Naive thymus-derived CD4-positive, alpha-beta T cell (primary cell): Measurements from ENCODE around the gene EPN3. TPM values are rescaled to one million over a fixed set of nuclear protein-coding genes. Genes with fewer than 3 reads are reported as not detected.

Experiments
- ATAC-seq: fragments of 150-1000 bp; cut with Tn5 transposase; 2 replicates; pipeline ENCODE4 v1.10.0; 2021; ENCODE audit warnings: mild to moderate bottlenecking, moderate library complexity
- CTCF ChIA-PET: fragments of 350-600 bp; sonication (Branson Sonifier 250); formaldehyde crosslinking; loops from one replicate; lab custom pipeline; 2021; ENCODE audit warnings: antibody characterized with exemption; lab: Charles Lee
- POLR2A ChIA-PET: fragments of 350-600 bp; sonication (Branson Sonifier 250); formaldehyde crosslinking; loops from one replicate; lab custom pipeline; 2021; ENCODE audit warnings: antibody characterized with exemption, inconsistent platforms; lab: Charles Lee
- DNase-seq, 9 donors: peaks; one replicate each; pipeline versions ENCODE4 v3.0.0 to v3.0.0-alpha.2; 2020 to 2022; ENCODE audit warnings: mixed read lengths in 1 of 9
- H3K27ac ChIP-seq: one replicate; pipeline ENCODE4 v1.7.0; 2013; ENCODE audit warnings: mild to moderate bottlenecking, low read depth, low read length, moderate library complexity
- H3K27me3 ChIP-seq, 2 donors: one replicate each; pipeline ENCODE4 v1.7.0; 2013; ENCODE audit warnings: low read length in 2 of 2, mild to moderate bottlenecking in 2 of 2, moderate library complexity in 2 of 2; ENCODE audit not compliant: control insufficient read depth in 2 of 2, insufficient read depth in 2 of 2
- H3K36me3 ChIP-seq, 3 experiments: 1 replicate in 2 of 3; 2 replicates in 1 of 3; pipeline ENCODE4 v1.7.0; 2013; ENCODE audit warnings: low read length in 3 of 3, mild to moderate bottlenecking in 3 of 3, moderate library complexity in 1 of 3; ENCODE audit not compliant: insufficient read depth in 3 of 3, control insufficient read depth in 2 of 3
- H3K4me1 ChIP-seq, 2 donors: one replicate each; pipeline ENCODE4 v1.7.0; 2013; ENCODE audit warnings: low read length in 2 of 2, mild to moderate bottlenecking in 2 of 2, moderate library complexity in 1 of 2; ENCODE audit not compliant: control insufficient read depth in 2 of 2, insufficient read depth in 2 of 2
- H3K4me3 ChIP-seq: 2 replicates; pipeline ENCODE4 v1.7.0; 2013; ENCODE audit warnings: mild to moderate bottlenecking, low read length
- H3K9me3 ChIP-seq, 3 experiments: 1 replicate in 2 of 3; 2 replicates in 1 of 3; pipeline ENCODE4 v1.7.0; 2013; ENCODE audit warnings: low read length in 3 of 3; ENCODE audit not compliant: control insufficient read depth in 2 of 3
- H3K27ac Mint-ChIP-seq, 9 donors: one replicate each; pipeline ENCODE4 v1.8.0; 2020 to 2022; ENCODE audit warnings: mixed read lengths in 9 of 9, mild to moderate bottlenecking in 8 of 9, moderate library complexity in 5 of 9, inconsistent platforms in 2 of 9
- H3K27me3 Mint-ChIP-seq, 5 donors: one replicate each; pipeline ENCODE4 v1.8.0; 2021 to 2022; ENCODE audit warnings: mixed read lengths in 5 of 5, mild to moderate bottlenecking in 1 of 5
- H3K36me3 Mint-ChIP-seq, 5 donors: one replicate each; pipeline ENCODE4 v1.8.0; 2020 to 2022; ENCODE audit warnings: mixed read lengths in 5 of 5, mild to moderate bottlenecking in 3 of 5, inconsistent platforms in 1 of 5
- H3K4me1 Mint-ChIP-seq, 7 donors: one replicate each; pipeline ENCODE4 v1.8.0; 2020 to 2022; ENCODE audit warnings: mixed read lengths in 7 of 7, mild to moderate bottlenecking in 3 of 7, inconsistent platforms in 1 of 7
- H3K4me3 Mint-ChIP-seq, 10 donors: one replicate each; pipeline ENCODE4 v1.8.0; 2020 to 2022; ENCODE audit warnings: mild to moderate bottlenecking in 10 of 10, mixed read lengths in 10 of 10, moderate library complexity in 6 of 10, inconsistent platforms in 2 of 10
- H3K9me3 Mint-ChIP-seq, 11 donors: one replicate each; pipeline ENCODE4 v1.8.0; 2020 to 2022; ENCODE audit warnings: mixed read lengths in 11 of 11, mild to moderate bottlenecking in 4 of 11, inconsistent platforms in 1 of 11, moderate library complexity in 1 of 11
- intact Hi-C, 2 donors: fragments of 100-400 bp; cut with micrococcal nuclease; formaldehyde crosslinking; loops; one replicate each; pipeline ENCODE4 v1.15.1; 2023
- polyA plus RNA-seq, 2 donors: library from polyadenylated mRNA; unstranded; fragments of 300-500 nt; fragmentation: Illumina TruSeq; gene quantifications; one replicate each; pipeline ENCODE4 v1.2.3, GENCODE V29; 2021
- total RNA-seq, 6 experiments: library from RNA in 5 of 6; stranded (reverse) in 5 of 6; gene quantifications; 1 replicate in 5 of 6; 2 replicates in 1 of 6; pipeline ENCODE4 v1.2.3 and lab custom pipeline; 2021 to 2026

EPN3 gene
- total and polyA plus RNA-seq, 7 experiments from 2014 or later: not detected

GRCh38 chr17:50520483-50520882 is 12.1 kb upstream of the EPN3 start:
- Histone ChIP-seq H3K27me3 (no peaks in the 10 kb centered on the region), H3K36me3 (no peaks in the 10 kb centered on the region), H3K4me3 (no peak overlapping the region), H3K9me3 (no peaks in the 10 kb centered on the region), H3K27ac (no peak overlapping the region), H3K4me1 (peaks cover 0 to 8% of the 10 kb centered on the region in 2 donors)
- POLR2A ChIA-PET: interaction anchor here (0.6 kb wide), 1 partner anchor 453 kb away, joined by 3 read pairs; no protein-coding TSS in a partner anchor
- intact Hi-C loops: no loop called here
- Mint-ChIP-seq H3K27me3 (no peaks in the 10 kb centered on the region), H3K4me3 (no peak overlapping the region), H3K4me1 (peaks cover 0 to 21% (median 12%) of the 10 kb centered on the region in 7 donors), H3K36me3 (no peaks in the 10 kb centered on the region), H3K9me3 (no peaks in the 10 kb centered on the region), H3K27ac (no peak overlapping the region)
- DNase-seq (no peak), ATAC-seq (no peak)
- CTCF ChIA-PET: no interaction called here

DNA sequence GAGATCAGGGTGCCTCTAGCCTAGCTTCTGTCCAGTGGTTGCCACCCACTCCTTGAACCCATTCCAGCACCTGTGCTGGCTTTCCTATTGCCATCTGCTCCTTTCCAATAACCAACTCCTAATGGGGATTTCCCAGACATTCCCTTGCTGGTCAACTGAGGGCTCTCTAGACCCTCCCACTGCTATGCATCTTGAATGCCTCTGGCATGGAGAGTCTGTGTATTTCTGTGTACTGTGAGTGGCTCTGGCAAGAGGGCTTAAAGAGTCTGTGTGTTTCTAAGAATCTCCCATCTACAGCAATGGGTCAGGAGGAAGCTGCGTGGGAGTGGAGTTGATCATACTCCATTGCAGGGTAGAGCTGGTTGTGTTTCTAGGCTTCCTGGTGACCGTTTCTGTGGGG is 11.0 kb upstream of the EPN3 start:
- Mint-ChIP-seq H3K27ac (no peak overlapping the region), H3K27me3 (no peaks in the 10 kb centered on the region), H3K4me3 (no peak overlapping the region), H3K9me3 (no peaks in the 10 kb centered on the region), H3K4me1 (peaks cover 0 to 20% (median 11%) of the 10 kb centered on the region in 7 donors), H3K36me3 (no peaks in the 10 kb centered on the region)
- H3K36me3 ChIP-seq: no peaks in the 10 kb centered on the region
- intact Hi-C loops: no loop called here
- no peak overlapping the region for H3K4me3 ChIP-seq
- no peak overlapping the region for H3K27ac ChIP-seq
- no peaks in the 10 kb centered on the region for H3K27me3 ChIP-seq
- ChIA-PET POLR2A (no interaction called here), CTCF (no interaction called here)
- DNase-seq (no peak), ATAC-seq (no peak)
- peaks cover 0 to 7% of the 10 kb centered on the region in 2 donors for H3K4me1 ChIP-seq
- H3K9me3 ChIP-seq: no peaks in the 10 kb centered on the region

DNA sequence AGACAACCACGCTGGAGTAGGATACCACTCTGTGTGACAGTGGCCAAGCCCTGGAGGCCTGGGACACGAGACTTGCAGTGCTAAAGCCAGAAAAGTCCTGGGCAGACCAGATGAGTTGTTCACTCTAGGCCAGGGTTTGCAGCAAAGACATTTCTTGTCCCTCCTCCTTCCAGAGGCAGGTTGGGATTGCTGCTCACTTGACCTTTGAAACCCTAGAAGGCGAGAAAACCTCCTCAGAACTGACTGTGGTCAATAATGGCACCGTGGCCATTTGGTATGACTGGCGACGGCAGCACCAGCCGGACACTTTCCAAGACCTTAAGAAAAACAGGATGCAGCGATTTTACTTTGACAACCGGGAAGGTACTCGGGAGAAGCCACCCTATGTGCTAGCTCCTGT is 9.8 kb upstream of the EPN3 start:
- ChIA-PET CTCF (no interaction called here), POLR2A (no interaction called here)
- Histone ChIP-seq H3K27ac (no peak overlapping the region), H3K4me1 (no peaks in the 10 kb centered on the region), H3K36me3 (no peaks in the 10 kb centered on the region), H3K27me3 (no peaks in the 10 kb centered on the region), H3K4me3 (no peak overlapping the region), H3K9me3 (no peaks in the 10 kb centered on the region)
- H3K27me3 Mint-ChIP-seq: no peaks in the 10 kb centered on the region
- intact Hi-C loops: no loop called here
- no peak overlapping the region for H3K4me3 Mint-ChIP-seq
- no peak overlapping the region for H3K27ac Mint-ChIP-seq
- H3K4me1 Mint-ChIP-seq: peaks cover 0 to 7% (median 0%) of the 10 kb centered on the region in 7 donors
- H3K9me3 Mint-ChIP-seq: no peaks in the 10 kb centered on the region
- DNase-seq: no peak
- H3K36me3 Mint-ChIP-seq: no peaks in the 10 kb centered on the region
- no peak for ATAC-seq

GRCh38 chr17:50523208-50523607 is 9.3 kb upstream of the EPN3 start:
- DNase-seq: no peak
- peaks cover 0 to under 1% (median 0%) of the 10 kb centered on the region in 5 donors for H3K27me3 Mint-ChIP-seq
- ChIA-PET POLR2A (no interaction called here), CTCF (no interaction called here)
- H3K9me3 Mint-ChIP-seq: no peaks in the 10 kb centered on the region
- no peak overlapping the region for H3K4me3 ChIP-seq
- H3K36me3 Mint-ChIP-seq: no peaks in the 10 kb centered on the region
- peaks cover 0 to 4% (median 0%) of the 10 kb centered on the region in 7 donors for H3K4me1 Mint-ChIP-seq
- no peak overlapping the region for H3K27ac Mint-ChIP-seq
- intact Hi-C loops: no loop called here
- no peaks in the 10 kb centered on the region for H3K9me3 ChIP-seq
- no peak for ATAC-seq
- no peak overlapping the region for H3K27ac ChIP-seq
- H3K4me1 ChIP-seq: no peaks in the 10 kb centered on the region
- no peak overlapping the region for H3K4me3 Mint-ChIP-seq
- H3K36me3 ChIP-seq: no peaks in the 10 kb centered on the region
- no peaks in the 10 kb centered on the region for H3K27me3 ChIP-seq

DNA sequence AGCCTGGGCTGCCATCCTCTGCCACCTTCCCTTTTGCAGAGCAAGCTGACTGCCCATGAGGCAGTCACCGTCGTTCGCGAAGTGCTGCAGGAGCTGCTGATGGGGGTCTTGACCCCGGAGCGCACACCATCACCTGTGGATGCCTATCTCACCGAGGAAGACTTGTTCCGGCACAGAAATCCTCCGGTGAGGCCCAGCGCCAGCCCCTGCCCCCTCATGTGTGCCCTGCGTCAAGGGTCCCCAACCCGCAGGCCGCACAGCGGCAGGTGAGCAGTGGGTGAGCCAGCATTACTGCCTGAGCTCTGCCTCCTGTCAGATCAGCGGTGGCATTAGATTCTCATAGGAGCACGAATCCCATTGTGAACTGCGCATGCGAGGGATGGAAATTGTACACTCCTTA is 7.7 kb upstream of the EPN3 start:
- Histone ChIP-seq H3K27me3 (peaks cover 0 to 6% of the 10 kb centered on the region in 2 donors), H3K9me3 (no peaks in the 10 kb centered on the region), H3K27ac (no peak overlapping the region), H3K4me3 (no peak overlapping the region), H3K36me3 (no peaks in the 10 kb centered on the region), H3K4me1 (no peaks in the 10 kb centered on the region)
- H3K27ac Mint-ChIP-seq: no peak overlapping the region
- no peaks in the 10 kb centered on the region for H3K36me3 Mint-ChIP-seq
- no peak for ATAC-seq
- H3K27me3 Mint-ChIP-seq: peaks cover 8 to 16% (median 15%) of the 10 kb centered on the region in 5 donors
- no peak overlapping the region for H3K4me3 Mint-ChIP-seq
- POLR2A ChIA-PET: interaction anchor here (0.6 kb wide), 1 partner anchor 23 kb away, joined by 3 read pairs; no protein-coding TSS in a partner anchor
- intact Hi-C loops: no loop called here
- H3K4me1 Mint-ChIP-seq: peaks cover 0 to 4% (median 0%) of the 10 kb centered on the region in 7 donors
- H3K9me3 Mint-ChIP-seq: no peaks in the 10 kb centered on the region
- no peak for DNase-seq
- CTCF ChIA-PET: interaction anchor here (0.7 kb wide), 2 partner anchors 154 to 725 kb away, joined by 4 to 5 read pairs; no protein-coding TSS in a partner anchor

DNA sequence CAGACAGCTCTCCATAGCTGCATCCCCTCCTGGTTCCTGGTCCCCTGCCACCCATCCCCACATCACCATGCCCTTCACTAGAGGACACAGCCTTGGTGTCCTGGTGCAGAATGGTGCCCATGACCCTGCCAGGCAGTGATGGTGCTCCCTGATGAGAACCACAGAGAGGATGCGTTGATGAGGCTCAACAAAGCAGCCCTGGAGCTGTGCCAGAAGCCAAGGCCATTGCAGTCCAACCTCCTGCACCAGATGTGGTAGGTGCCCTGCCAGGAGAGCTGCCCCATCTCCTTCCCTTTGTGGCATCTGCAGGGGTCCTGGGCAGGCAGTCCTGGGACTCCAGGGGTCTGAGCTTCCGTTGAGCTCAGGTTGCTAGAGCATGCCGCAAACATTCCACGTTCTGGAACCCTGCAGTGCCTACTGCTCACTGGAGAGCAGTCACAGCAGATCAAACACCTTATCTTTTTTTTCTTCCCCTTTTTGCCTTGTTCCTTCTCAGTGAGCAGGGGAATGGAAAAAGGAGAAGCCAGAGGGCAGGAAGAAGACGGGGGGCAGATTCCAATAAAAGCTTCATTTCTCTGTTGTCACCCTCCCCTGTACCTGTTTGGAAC is 5.3 kb upstream of the EPN3 start:
- Mint-ChIP-seq H3K36me3 (no peaks in the 10 kb centered on the region), H3K27ac (no peak overlapping the region), H3K27me3 (peaks cover 29 to 36% (median 35%) of the 10 kb centered on the region in 5 donors), H3K4me1 (peaks cover 0 to 6% (median 0%) of the 10 kb centered on the region in 7 donors), H3K4me3 (no peak overlapping the region), H3K9me3 (no peaks in the 10 kb centered on the region)
- Histone ChIP-seq H3K27ac (no peak overlapping the region), H3K4me1 (peaks cover 0 to 3% of the 10 kb centered on the region in 2 donors), H3K27me3 (peaks cover 6 to 9% of the 10 kb centered on the region in 2 donors), H3K9me3 (no peaks in the 10 kb centered on the region), H3K36me3 (no peaks in the 10 kb centered on the region), H3K4me3 (no peak overlapping the region)
- intact Hi-C loops: no loop called here
- ChIA-PET POLR2A (no interaction called here), CTCF (interaction anchor here (0.6 kb wide), 1 partner anchor 421 kb away, joined by 4 read pairs; no protein-coding TSS in a partner anchor)
- ATAC-seq: no peak
- DNase-seq: no peak
